ENCODE data around the gene GALNTL6.

GRCh38 chr4:171956678-171957077, 143.5 kb downstream of the GALNTL6 start:
- TF ChIP-seq, protein P1, sequence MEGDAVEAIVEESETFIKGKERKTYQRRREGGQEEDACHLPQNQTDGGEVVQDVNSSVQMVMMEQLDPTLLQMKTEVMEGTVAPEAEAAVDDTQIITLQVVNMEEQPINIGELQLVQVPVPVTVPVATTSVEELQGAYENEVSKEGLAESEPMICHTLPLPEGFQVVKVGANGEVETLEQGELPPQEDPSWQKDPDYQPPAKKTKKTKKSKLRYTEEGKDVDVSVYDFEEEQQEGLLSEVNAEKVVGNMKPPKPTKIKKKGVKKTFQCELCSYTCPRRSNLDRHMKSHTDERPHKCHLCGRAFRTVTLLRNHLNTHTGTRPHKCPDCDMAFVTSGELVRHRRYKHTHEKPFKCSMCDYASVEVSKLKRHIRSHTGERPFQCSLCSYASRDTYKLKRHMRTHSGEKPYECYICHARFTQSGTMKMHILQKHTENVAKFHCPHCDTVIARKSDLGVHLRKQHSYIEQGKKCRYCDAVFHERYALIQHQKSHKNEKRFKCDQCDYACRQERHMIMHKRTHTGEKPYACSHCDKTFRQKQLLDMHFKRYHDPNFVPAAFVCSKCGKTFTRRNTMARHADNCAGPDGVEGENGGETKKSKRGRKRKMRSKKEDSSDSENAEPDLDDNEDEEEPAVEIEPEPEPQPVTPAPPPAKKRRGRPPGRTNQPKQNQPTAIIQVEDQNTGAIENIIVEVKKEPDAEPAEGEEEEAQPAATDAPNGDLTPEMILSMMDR (optimal IDR thresholded peaks at IDR 0.05 in 1 of 3, IDR thresholded peaks at IDR 0.05 in 1 of 3, conservative IDR thresholded peaks at IDR 0.05 in 1 of 3; ENCODE audit: extremely low read depth in 1 of 3, insufficient read depth in 2 of 3, low read length in 3 of 3): no peak
- no peak for TF ChIP-seq EZH2 (IDR thresholded peaks at IDR 0.05; ENCODE audit: low read length)

Measured in keratinocyte (primary cell).